HG02943 (cell line): ENCODE data around the gene AHCY.
"Not testable (repeated sequence)": the region's sequence is repeated elsewhere in the genome, so short reads cannot be mapped to it uniquely, and the experiment has no call there.

Experiments used
- ATAC-seq: cut with Tn5 transposase; IDR thresholded peaks from one replicate; pipeline ENCODE4 v1.9.1; 2021; ENCODE audit warnings: mild to moderate bottlenecking, low read depth, moderate library complexity; ENCODE audit not compliant: unreplicated experiment

The AHCY gene

DNA sequence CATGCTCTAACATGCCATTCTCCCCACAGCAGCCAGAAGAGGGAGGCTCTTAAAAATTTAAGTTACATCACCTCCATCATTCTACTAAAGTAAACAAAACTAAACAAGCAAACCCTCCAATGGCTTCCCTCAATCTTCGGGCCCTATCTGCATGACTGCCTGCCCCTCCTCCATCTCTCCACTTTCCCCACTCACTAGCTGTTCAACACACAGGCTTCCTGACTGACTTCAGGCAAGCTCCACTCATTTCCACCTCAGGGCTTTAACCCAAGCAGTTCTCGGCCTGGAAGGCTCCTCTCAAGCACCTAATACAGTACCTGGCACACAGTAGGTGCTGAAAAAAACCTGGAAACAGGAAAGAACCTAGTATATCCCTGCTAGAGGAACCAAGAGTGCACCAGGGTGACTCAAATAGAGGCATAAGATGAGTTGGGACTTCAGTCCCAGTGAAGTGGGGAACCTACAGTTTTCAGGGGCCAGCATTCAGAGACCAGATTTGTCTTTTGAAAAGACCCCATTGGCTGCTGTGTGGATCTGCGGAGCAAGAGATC, 2.8 kb downstream of the AHCY start:
- ATAC-seq = no peak

DNA sequence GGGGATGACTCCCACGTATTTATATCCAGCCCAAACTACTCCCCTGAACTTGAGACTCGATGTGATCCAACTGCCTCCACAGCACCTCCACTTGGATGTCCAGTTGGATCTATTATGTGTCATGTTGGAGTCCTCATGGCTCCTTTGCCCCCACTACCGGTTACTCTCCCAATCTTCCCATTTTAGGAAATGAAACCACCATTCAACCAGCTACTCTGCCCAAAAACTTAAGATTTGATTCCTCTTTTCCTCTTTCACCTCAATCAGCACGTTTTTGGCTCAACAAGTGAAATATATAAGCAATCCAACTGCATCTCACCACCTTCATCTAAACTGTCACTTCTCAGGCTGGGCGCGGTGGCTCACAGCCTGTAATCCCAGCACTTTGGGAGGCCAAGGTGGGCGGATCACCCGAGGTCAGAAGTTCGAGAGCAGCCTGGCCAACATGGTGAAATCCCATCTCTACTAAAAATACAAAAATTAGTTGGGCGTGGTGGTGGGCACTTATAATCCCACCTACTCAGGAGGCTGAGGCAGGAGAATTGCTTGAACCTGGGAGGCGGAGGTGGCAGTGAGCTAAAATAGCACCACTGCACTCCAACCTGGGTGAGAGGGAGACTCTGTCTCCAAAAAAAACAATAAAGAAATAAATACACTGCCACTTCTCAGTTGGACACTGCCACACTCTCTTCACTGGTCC, 3.4 kb downstream of the AHCY start:
- no peak for ATAC-seq

DNA sequence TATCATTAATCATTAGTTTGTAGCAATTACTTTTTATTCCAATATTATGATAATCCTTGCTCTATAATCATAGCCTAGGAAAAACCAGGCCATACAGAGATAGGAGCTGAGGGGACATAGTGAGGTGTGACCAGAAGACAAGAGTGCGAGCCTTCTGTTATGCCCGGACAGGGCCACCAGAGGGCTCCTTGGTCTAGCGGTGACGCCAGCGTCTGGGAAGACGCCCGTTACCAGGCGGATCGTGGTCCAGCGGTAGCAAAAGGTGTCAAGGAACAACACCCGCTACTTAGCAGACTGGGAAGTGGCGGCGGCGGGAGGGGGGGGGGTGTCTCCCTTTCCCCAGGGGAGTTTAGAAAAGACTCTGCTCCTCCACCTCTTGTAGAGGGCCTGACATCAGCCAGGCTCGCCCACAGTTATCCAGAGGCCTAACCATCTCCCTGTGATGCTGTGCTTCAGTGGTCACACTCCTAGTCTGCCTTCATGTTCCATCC, 4.8 kb downstream of the AHCY start:
- ATAC-seq = not testable (repeated sequence)

DNA sequence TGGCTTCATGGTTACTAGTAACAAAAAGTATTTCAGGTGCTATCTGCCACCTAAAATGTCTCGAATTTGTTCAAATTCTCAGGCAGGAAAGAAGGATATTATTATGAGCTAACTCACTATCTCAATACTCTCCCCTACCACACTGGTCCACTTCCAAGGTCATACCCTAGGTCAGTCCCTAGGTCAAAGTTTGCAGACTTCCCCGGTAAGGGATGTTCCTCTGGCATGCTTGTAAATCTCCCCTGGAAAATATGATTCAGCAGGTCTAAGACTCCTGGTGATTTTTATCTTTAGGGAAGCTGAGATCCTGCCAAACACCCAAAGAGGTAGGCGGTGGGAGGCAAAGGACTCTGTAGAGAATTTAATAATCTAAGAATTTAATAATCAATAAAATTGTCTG, 6.7 kb downstream of the AHCY start:
- ATAC-seq = no peak

DNA sequence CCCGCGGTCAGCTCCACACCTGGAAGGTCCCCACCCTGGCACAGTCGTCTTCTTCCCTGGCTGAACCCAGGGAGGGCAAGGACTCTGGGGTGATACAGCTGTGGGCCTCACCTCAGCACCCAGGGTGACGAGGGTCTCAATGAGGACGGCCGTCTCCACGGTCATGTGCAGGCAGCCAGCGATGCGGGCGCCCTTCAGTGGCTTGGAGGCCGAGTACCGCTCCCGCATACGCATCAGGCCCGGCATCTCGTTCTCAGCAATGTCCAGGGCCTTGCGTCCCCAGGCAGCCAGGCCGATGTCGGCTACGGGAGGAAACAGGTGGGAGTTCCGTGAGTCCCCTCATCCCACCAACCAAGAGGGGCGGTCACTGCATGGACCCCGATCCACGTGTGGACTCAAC, 7.9 kb downstream of the AHCY start:
- no peak for ATAC-seq

DNA sequence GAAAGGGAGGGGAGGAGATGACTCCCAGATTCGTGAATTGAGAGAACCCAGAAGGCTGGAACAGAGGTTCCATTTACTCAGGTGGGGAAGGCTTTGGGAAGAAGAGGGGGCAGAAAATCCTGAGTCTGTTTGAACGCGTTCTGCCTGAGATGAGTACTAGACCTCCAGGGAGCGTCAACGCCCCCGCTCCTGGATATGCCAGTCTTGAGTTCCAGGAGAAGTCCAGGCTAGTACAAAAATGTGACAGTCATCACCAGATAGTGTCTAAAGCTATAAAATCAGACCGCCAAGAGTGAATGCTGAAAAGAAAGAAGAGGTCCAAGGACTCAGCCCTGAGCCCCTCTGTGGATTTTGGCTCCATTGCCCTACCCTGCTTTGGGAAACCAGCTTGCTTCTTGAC, 8.6 kb downstream of the AHCY start:
- no peak for ATAC-seq

DNA sequence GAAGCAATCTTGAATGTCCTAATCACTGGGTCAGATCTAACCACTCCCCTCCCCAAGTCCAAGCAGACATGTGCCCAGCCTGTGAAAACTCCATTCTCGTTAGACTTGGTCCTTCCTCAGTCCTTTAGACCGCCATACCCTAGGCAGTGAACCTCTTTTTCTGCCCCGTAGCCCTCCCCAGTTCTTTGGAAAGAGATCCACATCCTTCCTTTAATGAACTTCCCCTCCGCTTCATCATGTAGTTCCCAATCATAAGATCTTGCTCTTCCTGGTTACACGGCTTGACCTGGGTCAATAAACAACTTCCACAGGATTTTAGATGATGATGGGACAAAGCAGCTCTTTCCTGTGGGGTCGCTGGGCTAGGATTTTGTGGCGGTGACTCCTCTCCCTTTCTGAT, 9.6 kb downstream of the AHCY start:
- no peak for ATAC-seq

DNA sequence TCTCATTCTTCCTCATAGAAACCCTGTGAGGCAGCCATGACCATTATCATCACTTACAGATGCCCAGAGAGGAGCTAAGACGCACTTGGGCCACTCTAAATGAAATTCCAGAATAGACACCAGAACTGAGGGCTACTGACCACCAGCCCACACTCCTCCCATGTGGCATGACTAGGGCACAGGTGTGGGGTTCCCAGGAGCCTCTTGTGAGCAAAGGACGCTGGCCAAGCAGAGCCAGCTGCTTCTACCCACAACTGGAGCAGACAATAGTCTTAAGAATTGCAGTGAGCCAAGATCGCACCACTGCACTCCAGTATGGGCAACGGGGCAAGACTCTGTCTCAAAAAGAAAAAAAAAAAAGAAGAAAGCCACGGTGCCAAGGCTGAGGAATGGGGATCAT, 10.0 kb downstream of the AHCY start:
- ATAC-seq = no peak

DNA sequence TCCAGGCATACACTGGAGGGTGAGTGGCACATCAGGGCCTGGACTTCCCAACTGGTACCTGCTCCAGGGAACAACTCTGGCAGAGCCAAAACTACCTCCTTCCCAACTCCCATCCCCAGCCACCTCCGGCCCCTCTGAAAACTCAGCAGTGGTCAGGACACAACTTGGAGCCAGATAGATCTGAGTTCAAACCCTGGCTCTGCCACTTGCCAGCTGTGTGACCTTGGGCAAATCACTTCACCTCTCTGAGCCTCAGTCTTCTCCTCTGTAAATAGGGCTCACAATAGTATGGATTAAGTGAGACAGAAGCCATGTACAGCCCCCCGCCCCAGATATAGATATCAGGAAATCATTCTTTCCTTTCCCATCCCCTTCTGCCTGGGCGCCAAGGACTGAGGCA, 10.7 kb downstream of the AHCY start:
- no peak for ATAC-seq

DNA sequence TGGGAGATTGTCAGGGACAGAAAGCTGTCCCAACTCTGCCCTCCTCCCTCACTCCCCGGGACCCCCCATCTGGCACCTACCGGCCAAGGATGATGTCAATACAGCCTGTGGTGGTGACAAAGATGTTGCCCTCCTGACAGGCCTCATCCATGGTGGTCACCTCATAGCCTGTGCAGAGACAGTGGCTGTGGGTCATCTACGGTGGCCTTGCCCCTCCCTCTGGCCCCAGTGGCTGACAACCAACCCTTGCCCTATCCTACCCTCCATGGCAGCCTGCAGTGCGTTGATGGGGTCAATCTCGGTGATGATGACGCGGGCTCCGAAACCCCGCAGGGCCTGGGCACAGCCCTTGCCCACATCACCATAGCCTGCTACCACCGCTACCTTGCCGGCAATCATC, 12.7 kb downstream of the AHCY start:
- no peak for ATAC-seq

DNA sequence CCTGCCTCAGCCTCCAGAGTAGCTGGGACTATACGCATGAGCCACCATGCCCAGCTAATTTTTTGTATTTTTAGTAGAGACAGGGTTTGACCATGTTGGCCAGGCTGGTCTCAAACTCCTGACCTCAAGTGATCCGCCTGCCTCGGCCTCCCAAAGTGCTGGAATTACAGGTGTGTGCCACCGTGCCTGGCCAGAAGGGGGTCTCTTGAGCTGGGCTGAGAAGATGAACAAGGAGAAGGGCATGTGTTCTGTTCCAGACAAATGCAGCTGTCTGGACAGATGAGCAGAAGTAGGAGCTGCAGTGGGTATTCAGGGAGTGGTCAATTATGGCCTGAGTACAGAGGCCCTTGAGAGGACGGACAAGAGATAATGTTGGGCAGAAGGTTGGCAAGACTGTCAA, 15.7 kb downstream of the AHCY start:
- not testable (repeated sequence) for ATAC-seq

DNA sequence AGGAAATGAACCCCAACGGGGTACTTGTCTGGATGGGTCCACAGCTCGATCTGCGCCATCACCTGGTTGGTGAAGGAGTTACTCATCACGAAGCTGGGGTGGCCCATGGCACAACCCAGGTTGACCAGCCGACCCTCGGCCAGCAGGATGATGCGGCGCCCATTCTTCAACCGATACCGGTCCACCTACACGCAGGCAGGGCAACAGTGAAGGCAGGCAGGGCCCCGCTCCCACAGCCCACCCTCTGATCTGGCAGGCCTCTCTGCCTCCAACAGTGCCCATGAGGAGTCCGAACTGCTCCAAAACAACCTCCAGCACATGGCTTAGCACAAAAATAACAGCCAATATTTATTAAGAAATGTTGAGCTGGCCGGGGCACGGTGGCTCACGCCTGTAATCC, 17.7 kb downstream of the AHCY start:
- no peak for ATAC-seq

DNA sequence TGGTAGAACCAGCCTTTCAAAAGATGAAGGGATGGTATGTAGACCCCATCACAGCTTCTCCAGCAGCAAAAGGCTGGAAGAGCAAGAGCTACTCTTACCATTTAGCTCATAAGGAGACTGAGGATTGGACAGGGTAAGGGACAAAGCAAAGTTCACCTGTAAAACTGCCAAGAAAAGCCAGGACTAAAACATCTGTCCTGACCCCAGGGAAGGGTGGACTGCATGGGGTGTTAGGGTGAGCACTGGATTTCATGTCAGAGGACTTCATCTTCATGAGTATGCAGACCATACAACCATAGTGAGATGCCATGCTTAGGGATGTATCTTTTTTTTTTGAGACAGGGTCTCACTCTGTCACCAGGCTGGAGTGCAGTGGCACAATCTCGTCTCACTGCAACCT, 19.3 kb downstream of the AHCY start:
- no peak for ATAC-seq

DNA sequence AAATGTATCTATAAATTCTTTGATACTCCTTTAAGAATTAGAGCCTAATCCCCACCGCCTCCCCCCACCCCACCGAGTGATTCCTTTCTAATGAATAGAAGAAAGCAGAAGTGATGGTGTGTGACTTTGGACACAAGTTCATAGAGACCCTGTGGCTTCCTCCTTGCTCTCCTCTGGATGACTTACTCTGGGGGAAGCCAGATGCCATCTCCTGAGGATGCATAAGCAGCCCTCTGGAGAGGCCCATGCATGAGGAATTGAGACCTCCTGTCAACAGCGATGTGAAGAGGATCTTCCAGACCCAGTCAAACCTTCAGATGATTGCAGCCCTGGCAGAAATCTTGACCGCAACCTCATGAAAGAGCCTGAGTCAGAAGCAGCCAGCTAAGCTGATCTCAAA, 21.1 kb downstream of the AHCY start:
- ATAC-seq = no peak

DNA sequence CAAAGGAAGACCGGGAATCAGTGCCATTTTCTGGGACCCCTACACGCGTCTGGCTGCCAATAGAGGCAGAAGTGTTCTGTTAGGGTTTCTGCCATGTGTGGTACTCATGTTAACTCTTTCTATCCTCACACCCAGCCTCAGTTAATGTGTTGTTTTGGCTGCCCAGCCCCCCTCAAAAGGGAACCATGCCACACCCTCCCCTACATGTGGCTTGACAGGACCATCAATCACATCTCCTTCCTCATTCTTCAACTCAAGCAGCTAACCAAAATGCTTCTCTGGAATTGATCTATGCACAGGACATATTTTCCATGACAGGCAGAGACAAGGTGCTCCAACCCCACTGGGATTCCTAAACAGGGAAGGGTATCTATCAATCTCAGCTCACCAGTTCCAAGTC, 22.0 kb downstream of the AHCY start:
- ATAC-seq = no peak

DNA sequence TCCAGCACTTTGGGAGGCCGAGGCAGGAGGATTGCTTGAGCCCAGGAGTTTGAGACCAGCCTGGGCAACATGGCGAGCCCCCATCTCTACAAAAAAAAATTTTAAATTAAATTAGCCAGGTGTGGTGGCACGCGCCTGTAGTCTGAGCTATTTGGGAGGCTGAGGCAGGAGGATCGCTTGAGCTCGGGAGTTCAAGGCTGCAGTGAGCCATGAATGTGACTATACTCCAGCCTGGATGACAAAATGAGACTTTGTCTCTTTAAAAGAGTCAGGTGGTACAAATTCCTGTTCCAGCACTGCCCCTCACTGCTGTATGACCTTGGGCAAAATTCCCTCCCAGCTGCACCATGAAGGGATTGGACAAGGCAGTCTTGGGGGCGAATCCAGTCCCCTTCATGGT, 28.5 kb downstream of the AHCY start:
- ATAC-seq = no peak

DNA sequence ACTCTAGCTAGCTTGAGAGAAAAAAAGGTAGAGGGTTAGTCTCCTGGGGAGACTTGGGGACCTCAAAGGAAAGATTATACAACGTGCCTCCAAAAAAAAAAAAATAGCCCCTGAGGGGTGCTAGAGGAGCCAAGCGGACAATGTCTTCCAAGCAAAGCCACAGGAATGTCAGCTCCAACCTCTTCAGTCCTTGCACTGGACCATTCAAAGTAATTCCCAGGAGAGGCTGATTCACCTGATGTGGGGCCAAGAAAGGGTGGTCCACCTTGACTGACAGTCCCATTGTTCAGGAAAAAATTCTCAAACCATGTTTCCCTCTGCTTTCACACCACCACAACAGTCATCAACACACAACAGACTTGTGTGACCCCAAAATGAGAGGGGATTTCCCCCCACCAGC, 31.2 kb downstream of the AHCY start:
- no peak for ATAC-seq

DNA sequence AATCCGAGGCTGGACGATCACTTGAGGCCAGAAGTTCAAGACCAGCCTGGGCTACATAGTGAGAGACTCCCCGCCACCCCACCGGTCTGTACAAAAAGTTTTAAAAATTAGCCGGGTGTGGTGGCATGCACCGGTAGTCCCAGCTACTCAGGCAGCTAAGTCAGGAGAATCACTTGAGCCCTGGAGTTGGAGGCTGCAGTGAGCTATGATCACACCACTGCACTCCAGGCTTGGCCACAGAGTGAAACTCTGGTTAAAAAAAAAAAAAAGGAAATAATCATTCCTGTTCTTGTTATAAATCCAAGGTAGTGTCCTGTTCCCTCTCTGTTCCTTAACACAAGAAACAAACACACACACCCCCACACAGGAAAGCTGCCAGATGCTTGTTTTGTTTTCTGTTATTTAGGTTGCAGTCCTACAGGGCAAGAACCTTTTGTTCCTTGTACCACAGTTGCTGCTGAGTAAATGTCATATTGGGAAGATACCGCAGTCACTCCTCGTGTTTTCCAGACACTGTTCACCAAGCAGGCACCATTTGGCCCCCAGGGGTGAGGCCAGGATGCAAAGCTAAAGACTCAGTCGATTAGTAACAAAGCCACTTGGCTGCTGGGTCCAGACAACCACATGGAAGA, 33.0 kb downstream of the AHCY start:
- no peak for ATAC-seq

DNA sequence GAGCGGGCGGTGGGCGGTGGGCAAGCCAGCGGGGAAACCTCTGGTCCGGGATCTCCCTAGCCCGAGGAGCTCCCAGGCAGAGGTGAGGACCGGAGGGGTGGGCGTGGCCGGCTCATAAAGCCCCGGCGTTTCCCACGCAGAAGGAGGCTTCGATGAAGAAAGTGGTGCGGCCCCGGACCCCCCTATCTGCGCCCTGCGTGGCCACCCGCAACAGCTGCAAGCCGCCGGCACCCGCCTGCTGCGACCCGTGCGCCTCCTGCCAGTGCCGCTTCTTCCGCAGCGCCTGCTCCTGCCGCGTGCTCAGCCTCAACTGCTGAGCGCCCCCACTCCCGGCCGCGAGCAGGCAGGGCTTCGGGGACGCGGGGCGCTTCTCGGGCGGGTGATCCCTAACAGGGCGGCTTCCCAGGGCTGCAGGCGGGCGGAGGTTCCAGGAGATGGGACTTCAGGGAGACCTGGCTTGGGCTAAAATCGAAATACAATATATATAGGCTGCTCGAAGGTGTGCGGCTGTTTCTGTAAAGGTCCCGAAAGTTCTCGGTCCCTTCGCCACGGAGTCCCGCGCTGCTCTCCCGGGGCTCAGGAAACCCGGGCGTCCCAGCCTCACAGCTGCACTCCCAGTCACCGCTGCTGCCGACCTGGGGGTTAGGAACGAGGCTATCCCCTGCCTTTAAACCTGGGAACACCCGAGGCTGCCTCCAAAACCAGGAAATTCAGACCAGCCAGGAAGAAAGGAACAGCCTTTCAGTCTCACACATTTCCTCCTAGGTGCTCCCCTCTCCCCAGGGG, 34.1 kb downstream of the AHCY start:
- no peak for ATAC-seq

DNA sequence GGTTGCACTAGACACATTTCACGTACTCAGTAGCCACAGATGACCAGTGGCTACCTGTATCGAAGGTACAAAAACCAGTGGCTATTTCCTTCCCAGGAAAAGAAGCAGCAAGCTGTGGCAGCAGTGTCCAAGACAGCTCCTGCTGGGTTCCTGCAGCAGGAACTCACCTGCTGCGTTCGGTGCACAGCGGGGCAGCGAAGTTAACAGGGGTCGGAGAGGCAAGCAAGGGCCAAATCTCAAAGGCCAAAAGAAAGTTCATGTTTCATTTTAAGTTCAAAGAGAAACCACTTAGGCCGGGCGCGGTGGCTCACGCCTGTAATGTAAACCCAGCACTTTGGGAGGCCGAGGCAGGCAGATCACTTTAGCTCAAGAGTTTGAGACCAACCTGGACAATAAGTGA, 35.0 kb downstream of the AHCY start:
- no peak for ATAC-seq

DNA sequence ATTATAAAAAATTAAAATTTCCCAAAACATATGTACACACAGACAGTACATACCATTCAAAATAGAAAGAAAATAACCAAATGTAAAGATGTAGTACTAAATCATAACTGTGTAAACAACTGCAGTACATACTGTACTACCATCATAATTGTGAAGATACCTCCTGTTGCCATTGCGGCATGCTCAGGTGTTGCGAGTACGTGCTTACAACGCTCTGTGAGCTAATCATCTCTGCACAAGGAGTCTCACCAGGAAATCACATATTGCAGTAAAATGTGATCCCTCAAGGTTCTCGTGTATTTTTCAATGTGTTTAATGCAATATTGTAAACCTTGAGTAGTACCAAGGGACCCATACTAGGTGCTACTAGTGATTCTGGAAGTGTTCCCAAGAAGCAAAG, 39.0 kb downstream of the AHCY start:
- ATAC-seq = no peak
